HepG2 (cell line): ENCODE results near the gene METTL23. TPM values are rescaled to one million over a fixed set of nuclear protein-coding genes. Genes with fewer than 3 reads are reported as not detected.
A peak's percentile ranks its signal among the peaks of the same experiment; 100 is the strongest.

ENCODE experiments used
- DPF2 ChIP-seq: sonication (generic); formaldehyde crosslinking; IDR thresholded peaks from 2 replicates; pipeline ENCODE4 v1.4.0; 2020; ENCODE audit warnings: mild to moderate bottlenecking, low read depth, missing genetic modification reagents, borderline replicate concordance
- FOSL2 ChIP-seq: sonication (generic); formaldehyde crosslinking; IDR thresholded peaks from 2 replicates; pipeline ENCODE4 v1.4.0; 2020; ENCODE audit warnings: missing genetic modification reagents
- FOXJ3 ChIP-seq: sonication (generic); formaldehyde crosslinking; IDR thresholded peaks from 2 replicates; pipeline ENCODE4 v1.4.0; 2020; ENCODE audit warnings: missing genetic modification reagents, mild to moderate bottlenecking, borderline replicate concordance
- MAZ ChIP-seq, 2 experiments: sonication (generic) in 1 of 2; formaldehyde crosslinking in 1 of 2; IDR thresholded peaks; 2 replicates each; pipeline versions ENCODE4 v1.5.0 to v1.6.1; 2012 to 2020; ENCODE audit warnings: low read depth in 2 of 2, mild to moderate bottlenecking in 2 of 2, borderline replicate concordance in 1 of 2, improper control_type of control experiment in 1 of 2, low read length in 1 of 2, missing genetic modification reagents in 1 of 2, moderate library complexity in 1 of 2
- SOX5 ChIP-seq: IDR thresholded peaks from 2 replicates; pipeline ENCODE4 v1.6.1; 2016; ENCODE audit warnings: borderline replicate concordance
- ZNF232 ChIP-seq: sonication (generic); formaldehyde crosslinking; IDR thresholded peaks from 2 replicates; pipeline ENCODE4 v1.4.0; 2020; ENCODE audit warnings: missing genetic modification reagents, borderline replicate concordance
- ZNF781 ChIP-seq: sonication (generic); formaldehyde crosslinking; IDR thresholded peaks from 2 replicates; pipeline ENCODE4 v1.5.1; 2020; ENCODE audit warnings: borderline replicate concordance, mild to moderate bottlenecking, missing genetic modification reagents; ENCODE audit errors: not compliant biosample characterization
- ZNF788 ChIP-seq: sonication (generic); formaldehyde crosslinking; IDR thresholded peaks from 2 replicates; pipeline ENCODE4 v1.5.0; 2020; ENCODE audit warnings: mild to moderate bottlenecking, missing genetic modification reagents, borderline replicate concordance
- ZNF839 ChIP-seq: sonication (generic); formaldehyde crosslinking; IDR thresholded peaks from 2 replicates; pipeline ENCODE4 v1.4.0; 2020; ENCODE audit warnings: missing genetic modification reagents, mild to moderate bottlenecking, borderline replicate concordance
- polyA plus RNA-seq, 8 experiments: library from polyadenylated mRNA; depleted of rRNA in 3 of 8; stranded (reverse) in 7 of 8; unstranded in 1 of 8; fragments of >200 nt; fragmentation: Illumina TruSeq in 4 of 8; extraction: Trizol in 4 of 8; gene quantifications; 2 replicates each; pipeline versions ENCODE4 v1.2.1 to v1.2.3, GENCODE V29; 2011 to 2016; ENCODE audit warnings: low read depth in 4 of 8, missing spikeins in 1 of 8, mixed read lengths in 1 of 8; ENCODE audit not compliant: insufficient read depth in 1 of 8
- total RNA-seq, 5 experiments: library from RNA; depleted of rRNA; stranded (reverse); fragments of >200 nt; fragmentation: Illumina TruSeq; extraction: Trizol; gene quantifications; 2 replicates each; pipeline ENCODE4 v1.2.3, GENCODE V29; 2016; ENCODE audit warnings: low read depth in 1 of 5
- TF ChIP-seq, protein P1 (sequence below): sonication (generic); formaldehyde crosslinking; IDR thresholded peaks from 2 replicates; pipeline ENCODE4 v1.4.0; 2020; ENCODE audit warnings: mild to moderate bottlenecking, missing genetic modification reagents
- TF ChIP-seq, protein P2 (sequence below): sonication (generic); formaldehyde crosslinking; IDR thresholded peaks from 2 replicates; pipeline ENCODE4 v1.4.0; 2020; ENCODE audit warnings: missing genetic modification reagents
- TF ChIP-seq, protein P3 (sequence below): sonication (generic); formaldehyde crosslinking; IDR thresholded peaks from 2 replicates; pipeline ENCODE4 v1.4.0; 2020; ENCODE audit warnings: missing genetic modification reagents, borderline replicate concordance
- TF ChIP-seq, protein P4 (sequence below): sonication (generic); formaldehyde crosslinking; IDR thresholded peaks from 2 replicates; pipeline ENCODE4 v1.5.0; 2020; ENCODE audit warnings: mild to moderate bottlenecking, missing genetic modification reagents, borderline replicate concordance
- TF ChIP-seq, protein P5 (sequence below): sonication (generic); formaldehyde crosslinking; IDR thresholded peaks from 2 replicates; pipeline ENCODE4 v1.4.0; 2020; ENCODE audit warnings: missing genetic modification reagents
- TF ChIP-seq, protein P6 (sequence below): IDR thresholded peaks from 2 replicates; pipeline ENCODE4 v1.6.1; 2018; ENCODE audit warnings: missing genetic modification reagents, mild to moderate bottlenecking, missing compliant biosample characterization

METTL23 gene
- total and polyA plus RNA-seq, 2 of the 13 experiments (the other 11 are each of a cell fraction or from before 2014, with no cell fraction given): 39.9 to 104 TPM

DNA sequence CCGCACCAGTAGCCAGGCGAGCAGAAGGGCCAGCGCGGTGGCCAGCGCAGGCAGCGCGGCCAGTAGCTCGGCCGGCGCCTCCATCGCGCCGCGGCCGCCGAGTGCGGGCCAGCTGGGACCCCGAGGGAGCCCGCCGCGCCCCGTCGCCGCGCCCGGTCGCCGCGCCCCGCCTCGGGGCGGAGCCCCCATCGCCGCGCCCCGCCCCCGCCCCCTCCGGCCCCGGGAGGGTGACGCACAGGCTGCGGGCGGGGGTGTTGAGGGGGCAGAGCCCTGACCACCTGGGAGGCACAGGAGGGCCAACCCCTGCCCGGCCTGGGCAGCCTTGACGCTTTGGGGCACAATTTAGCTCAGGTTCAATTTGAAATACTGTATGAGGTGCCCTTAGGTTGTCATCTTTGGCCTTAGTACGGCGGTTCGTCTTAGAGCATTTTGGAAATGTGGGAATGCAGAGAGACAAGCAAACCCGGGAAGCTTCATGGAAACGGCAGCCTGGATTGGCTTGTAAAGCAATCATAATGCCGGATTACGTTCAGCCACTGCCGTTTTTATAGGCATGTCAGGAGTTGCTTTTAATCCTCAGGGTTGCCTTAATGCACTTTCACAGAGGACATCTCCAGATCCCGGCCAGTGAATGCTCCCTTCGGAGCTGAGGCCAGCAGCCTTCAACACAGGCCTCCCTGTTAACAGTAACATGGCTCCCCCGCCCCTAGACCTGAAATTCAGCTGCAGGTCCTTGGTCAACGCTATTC is 15.6 kb upstream of the METTL23 start, which contains the start of gene MXRA7 (continued):
- TF ChIP-seq ZNF788 (CRISPR knock-in tag): 0 out of 2 replicates have a peak, but pooled peaks have one; percentile 41
- TF ChIP-seq, protein P1, sequence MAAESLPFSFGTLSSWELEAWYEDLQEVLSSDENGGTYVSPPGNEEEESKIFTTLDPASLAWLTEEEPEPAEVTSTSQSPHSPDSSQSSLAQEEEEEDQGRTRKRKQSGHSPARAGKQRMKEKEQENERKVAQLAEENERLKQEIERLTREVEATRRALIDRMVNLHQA: no peak
- TF ChIP-seq ZNF232 (CRISPR knock-in tag): 0 out of 2 replicates have a peak, but pooled peaks have one; percentile 41
- no peak for TF ChIP-seq ZNF839 (CRISPR knock-in tag)
- peak; percentile 61 for TF ChIP-seq ZNF781 (CRISPR knock-in tag)
- peak; percentile 73 for TF ChIP-seq FOSL2 (CRISPR knock-in tag)
- TF ChIP-seq, protein P2, sequence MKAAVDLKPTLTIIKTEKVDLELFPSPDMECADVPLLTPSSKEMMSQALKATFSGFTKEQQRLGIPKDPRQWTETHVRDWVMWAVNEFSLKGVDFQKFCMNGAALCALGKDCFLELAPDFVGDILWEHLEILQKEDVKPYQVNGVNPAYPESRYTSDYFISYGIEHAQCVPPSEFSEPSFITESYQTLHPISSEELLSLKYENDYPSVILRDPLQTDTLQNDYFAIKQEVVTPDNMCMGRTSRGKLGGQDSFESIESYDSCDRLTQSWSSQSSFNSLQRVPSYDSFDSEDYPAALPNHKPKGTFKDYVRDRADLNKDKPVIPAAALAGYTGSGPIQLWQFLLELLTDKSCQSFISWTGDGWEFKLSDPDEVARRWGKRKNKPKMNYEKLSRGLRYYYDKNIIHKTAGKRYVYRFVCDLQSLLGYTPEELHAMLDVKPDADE (CRISPR knock-in tag): no peak
- TF ChIP-seq, protein P3, sequence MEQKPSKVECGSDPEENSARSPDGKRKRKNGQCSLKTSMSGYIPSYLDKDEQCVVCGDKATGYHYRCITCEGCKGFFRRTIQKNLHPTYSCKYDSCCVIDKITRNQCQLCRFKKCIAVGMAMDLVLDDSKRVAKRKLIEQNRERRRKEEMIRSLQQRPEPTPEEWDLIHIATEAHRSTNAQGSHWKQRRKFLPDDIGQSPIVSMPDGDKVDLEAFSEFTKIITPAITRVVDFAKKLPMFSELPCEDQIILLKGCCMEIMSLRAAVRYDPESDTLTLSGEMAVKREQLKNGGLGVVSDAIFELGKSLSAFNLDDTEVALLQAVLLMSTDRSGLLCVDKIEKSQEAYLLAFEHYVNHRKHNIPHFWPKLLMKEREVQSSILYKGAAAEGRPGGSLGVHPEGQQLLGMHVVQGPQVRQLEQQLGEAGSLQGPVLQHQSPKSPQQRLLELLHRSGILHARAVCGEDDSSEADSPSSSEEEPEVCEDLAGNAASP (CRISPR knock-in tag): no peak
- no peak for TF ChIP-seq FOXJ3 (CRISPR knock-in tag)
- TF ChIP-seq MAZ (IDR thresholded peaks at IDR 0.05; ENCODE audit: borderline replicate concordance, low read depth, low read length): peak; percentile 69; the same call in 1 of the 2 replicates
- peak; percentile 71 for TF ChIP-seq MAZ (CRISPR knock-in tag; IDR thresholded peaks at IDR 0.05; ENCODE audit: low read depth)
- TF ChIP-seq, protein P4, sequence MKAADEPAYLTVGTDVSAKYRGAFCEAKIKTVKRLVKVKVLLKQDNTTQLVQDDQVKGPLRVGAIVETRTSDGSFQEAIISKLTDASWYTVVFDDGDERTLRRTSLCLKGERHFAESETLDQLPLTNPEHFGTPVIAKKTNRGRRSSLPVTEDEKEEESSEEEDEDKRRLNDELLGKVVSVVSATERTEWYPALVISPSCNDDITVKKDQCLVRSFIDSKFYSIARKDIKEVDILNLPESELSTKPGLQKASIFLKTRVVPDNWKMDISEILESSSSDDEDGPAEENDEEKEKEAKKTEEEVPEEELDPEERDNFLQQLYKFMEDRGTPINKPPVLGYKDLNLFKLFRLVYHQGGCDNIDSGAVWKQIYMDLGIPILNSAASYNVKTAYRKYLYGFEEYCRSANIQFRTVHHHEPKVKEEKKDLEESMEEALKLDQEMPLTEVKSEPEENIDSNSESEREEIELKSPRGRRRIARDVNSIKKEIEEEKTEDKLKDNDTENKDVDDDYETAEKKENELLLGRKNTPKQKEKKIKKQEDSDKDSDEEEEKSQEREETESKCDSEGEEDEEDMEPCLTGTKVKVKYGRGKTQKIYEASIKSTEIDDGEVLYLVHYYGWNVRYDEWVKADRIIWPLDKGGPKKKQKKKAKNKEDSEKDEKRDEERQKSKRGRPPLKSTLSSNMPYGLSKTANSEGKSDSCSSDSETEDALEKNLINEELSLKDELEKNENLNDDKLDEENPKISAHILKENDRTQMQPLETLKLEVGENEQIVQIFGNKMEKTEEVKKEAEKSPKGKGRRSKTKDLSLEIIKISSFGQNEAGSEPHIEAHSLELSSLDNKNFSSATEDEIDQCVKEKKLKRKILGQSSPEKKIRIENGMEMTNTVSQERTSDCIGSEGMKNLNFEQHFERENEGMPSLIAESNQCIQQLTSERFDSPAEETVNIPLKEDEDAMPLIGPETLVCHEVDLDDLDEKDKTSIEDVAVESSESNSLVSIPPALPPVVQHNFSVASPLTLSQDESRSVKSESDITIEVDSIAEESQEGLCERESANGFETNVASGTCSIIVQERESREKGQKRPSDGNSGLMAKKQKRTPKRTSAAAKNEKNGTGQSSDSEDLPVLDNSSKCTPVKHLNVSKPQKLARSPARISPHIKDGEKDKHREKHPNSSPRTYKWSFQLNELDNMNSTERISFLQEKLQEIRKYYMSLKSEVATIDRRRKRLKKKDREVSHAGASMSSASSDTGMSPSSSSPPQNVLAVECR (CRISPR knock-in tag): 0 out of 2 replicates have a peak, but pooled peaks have one; percentile 17
- TF ChIP-seq DPF2: no peak
- TF ChIP-seq, protein P5, sequence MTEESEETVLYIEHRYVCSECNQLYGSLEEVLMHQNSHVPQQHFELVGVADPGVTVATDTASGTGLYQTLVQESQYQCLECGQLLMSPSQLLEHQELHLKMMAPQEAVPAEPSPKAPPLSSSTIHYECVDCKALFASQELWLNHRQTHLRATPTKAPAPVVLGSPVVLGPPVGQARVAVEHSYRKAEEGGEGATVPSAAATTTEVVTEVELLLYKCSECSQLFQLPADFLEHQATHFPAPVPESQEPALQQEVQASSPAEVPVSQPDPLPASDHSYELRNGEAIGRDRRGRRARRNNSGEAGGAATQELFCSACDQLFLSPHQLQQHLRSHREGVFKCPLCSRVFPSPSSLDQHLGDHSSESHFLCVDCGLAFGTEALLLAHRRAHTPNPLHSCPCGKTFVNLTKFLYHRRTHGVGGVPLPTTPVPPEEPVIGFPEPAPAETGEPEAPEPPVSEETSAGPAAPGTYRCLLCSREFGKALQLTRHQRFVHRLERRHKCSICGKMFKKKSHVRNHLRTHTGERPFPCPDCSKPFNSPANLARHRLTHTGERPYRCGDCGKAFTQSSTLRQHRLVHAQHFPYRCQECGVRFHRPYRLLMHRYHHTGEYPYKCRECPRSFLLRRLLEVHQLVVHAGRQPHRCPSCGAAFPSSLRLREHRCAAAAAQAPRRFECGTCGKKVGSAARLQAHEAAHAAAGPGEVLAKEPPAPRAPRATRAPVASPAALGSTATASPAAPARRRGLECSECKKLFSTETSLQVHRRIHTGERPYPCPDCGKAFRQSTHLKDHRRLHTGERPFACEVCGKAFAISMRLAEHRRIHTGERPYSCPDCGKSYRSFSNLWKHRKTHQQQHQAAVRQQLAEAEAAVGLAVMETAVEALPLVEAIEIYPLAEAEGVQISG (CRISPR knock-in tag): 0 out of 2 replicates have a peak, but pooled peaks have one; percentile 31
- TF ChIP-seq, protein P6, sequence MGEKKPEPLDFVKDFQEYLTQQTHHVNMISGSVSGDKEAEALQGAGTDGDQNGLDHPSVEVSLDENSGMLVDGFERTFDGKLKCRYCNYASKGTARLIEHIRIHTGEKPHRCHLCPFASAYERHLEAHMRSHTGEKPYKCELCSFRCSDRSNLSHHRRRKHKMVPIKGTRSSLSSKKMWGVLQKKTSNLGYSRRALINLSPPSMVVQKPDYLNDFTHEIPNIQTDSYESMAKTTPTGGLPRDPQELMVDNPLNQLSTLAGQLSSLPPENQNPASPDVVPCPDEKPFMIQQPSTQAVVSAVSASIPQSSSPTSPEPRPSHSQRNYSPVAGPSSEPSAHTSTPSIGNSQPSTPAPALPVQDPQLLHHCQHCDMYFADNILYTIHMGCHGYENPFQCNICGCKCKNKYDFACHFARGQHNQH (CRISPR knock-in tag): peak; percentile 53; the same call in 1 of the 2 replicates
- peak; percentile 43; the same call in 1 of the 2 replicates for TF ChIP-seq SOX5 (CRISPR knock-in tag)
